GM15510 (cell line): ENCODE measurements around the gene PKNOX2.

ENCODE experiments used
- POLR2A ChIP-seq: IDR thresholded peaks from 3 replicates; pipeline ENCODE4 v1.6.1; 2011; ENCODE audit warnings: borderline replicate concordance; ENCODE audit not compliant: insufficient read length; ENCODE audit errors: extremely low read depth

The PKNOX2 gene

DNA sequence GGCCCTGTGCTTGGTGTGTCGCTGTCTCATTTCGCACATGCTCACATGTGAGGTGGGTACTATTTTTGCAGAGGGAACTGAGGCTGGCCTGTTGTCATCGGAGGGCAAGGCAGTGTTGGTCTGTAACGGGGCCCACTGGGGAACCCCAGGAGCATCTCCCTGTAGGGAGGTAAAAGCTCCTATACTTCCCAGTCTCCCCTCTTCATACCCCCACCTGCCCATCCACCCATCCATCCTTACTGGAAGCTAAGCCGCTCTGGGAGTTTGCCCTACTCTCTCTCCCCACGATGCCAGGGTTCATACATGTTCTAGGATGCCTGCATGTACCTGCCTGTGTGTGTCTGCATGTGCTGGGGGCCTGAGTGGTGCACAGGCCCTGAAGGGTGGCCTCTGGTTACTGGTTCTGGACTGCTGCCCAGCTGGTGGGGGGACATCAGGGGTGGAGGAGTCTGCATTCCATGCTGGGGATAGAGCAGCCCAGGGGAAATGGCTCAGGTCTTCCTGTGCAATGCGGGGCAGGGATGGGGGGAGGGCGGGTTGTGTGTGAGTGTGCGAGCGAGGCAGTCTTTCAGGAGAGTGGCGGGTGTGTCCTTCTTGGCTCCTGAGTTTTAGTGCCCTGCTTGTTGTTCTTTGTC, 77.7 kb downstream of the PKNOX2 start:
- TF ChIP-seq POLR2A = no peak

DNA sequence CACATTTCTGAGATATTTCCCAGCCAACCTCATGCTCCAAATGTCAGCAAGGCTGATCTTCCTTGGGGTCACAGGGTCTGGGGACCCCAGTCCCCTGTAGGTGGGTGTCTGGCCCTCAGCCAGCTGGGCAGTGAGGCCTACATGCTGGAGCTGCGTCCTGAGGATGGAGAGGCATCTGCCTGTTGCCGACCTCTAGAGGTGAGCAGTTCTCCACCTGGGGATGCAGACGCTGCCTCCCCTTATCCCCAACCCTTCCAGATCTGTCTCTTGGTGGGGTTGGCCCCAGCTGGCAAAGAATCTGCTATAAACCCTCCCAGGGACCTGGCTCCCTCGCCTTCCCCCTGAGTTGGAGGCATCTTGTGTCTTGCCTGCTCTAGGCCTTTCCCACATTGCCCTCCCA, 79.6 kb downstream of the PKNOX2 start:
- TF ChIP-seq POLR2A = no peak

DNA sequence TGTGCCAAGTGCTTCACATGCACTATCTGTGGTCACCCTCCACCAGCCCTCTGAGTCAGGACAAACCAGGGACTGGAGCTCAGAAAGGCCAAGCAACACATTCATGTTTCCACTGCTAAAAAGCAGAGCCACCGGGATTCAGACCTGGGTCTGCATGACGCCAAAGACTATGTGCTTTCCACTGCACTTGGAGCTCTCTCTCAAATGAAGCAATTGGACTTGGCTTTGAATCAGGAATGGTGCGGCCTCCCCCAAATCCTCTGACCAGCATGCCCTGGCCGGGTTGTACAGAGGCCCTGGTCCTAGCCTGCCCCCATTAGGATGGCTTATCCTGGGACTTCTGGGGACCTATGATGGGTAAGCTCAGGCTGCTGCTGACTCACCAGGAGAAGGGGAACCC, 80.7 kb downstream of the PKNOX2 start:
- no peak for TF ChIP-seq POLR2A

DNA sequence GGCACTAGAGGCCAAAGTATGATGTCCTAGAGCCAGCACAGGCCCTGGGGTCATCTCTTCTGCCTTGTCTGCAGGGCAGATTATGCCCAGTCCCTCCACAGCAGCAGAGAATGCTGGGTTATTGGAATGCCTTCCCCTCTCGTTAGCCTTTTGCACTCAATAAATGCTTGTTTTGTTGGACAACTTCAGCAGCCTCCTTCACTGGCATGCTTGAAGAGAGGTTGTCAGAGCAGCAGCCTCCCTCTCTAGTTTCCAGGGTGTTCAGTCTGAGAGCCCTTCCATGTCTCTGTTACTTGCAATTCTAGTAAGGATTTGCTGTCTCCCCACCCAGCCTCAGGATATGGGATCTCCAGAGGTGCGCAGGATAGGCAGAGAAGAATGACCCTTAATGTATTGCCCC, 82.9 kb downstream of the PKNOX2 start:
- TF ChIP-seq POLR2A = no peak

DNA sequence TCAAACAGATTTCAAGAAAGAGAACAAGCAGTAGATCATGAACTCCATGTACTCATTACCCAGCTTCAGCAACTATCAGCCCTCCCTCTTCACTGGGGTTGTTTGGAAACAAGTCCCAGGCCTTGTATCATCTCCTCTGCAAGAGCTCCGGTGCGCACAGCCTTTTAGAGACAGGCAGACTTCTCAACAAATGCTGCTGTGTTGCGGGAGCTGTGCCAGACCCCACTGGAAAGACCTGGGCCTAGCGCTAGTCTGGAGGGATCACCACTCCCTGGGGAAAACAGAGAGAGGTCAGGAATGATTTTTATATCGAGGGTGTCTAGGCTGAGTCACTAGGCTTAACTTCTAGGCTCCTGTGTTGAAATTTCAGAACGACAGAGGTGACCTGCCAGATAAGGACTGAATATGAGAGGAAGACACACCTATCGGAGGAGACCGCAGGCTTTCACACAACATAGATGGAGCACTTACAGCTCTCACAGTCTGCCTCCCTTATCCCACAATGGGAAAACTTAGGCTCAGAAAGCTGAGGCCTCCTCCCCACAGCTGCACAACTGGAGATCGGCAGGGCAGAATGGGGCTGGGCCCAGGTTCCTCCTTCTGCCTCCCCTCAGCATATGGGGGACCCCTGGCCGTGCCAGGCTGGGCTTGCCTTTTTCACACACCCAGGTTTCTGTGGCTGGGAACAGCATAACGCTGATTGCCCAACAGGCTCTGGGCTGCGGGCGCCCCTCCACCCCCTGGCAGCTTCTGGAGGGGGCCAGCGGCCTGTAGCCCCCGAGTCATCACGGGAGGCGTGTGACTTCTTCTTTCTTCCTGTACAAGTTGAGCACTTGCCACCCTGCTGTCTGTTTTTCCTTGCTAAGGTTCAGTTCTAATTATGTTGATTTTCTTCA, 86.0 kb downstream of the PKNOX2 start:
- TF ChIP-seq POLR2A = no peak

DNA sequence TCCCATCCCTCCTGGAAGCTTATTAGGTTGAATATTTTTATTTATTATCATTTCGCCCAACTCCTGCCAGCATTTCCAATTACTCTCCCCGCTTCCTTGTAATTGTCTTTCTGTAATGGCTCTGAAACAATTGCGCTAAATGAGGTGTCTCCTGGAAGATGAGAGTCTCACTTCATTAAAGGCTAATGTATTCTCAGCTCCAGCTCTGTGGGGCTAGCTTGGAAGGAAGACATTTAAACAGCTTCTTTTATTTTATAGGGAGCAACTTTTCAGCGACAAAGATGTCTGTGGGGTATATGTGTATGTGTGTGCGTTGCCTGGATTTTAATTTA, 86.6 kb downstream of the PKNOX2 start:
- no peak for TF ChIP-seq POLR2A

DNA sequence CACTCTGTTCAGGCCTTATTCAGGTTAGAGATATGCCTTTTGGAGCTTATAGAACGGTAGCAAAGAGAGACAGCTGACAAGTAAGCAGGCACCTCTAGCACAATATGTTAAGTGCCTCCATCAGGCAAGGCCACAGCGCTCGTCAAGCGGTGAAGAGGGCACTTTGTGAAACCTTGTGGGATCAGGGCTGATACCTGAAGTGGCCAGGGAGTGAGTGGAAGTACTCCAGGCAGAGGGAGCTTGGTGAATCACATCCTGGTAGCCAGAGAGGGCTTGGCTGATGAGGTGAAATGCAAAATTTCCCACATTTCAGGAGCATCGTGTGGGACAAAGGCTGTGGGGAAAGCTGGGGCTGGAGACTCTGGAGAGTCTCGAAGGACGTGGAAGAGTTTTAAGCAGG, 87.4 kb downstream of the PKNOX2 start:
- TF ChIP-seq POLR2A = no peak

DNA sequence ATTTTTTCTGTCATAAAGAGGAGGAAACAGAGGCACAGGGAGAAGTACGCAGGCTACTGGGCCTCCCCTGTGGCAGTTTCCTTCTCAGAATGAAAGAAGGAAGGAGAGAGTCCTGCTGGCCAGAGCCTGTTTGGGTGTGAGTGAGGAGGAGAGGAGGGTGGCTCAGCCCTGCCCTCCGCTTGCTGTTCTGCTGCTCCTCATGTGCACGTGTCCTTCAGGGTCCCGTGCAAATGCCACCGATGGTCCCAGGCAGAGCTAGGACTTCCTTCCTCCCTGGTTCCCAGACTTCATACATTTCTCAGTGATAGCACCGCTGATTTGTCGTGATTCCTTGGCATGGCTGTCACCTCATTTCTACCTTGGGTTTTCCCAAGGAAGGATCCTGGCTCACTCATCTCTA, 88.7 kb downstream of the PKNOX2 start:
- no peak for TF ChIP-seq POLR2A

DNA sequence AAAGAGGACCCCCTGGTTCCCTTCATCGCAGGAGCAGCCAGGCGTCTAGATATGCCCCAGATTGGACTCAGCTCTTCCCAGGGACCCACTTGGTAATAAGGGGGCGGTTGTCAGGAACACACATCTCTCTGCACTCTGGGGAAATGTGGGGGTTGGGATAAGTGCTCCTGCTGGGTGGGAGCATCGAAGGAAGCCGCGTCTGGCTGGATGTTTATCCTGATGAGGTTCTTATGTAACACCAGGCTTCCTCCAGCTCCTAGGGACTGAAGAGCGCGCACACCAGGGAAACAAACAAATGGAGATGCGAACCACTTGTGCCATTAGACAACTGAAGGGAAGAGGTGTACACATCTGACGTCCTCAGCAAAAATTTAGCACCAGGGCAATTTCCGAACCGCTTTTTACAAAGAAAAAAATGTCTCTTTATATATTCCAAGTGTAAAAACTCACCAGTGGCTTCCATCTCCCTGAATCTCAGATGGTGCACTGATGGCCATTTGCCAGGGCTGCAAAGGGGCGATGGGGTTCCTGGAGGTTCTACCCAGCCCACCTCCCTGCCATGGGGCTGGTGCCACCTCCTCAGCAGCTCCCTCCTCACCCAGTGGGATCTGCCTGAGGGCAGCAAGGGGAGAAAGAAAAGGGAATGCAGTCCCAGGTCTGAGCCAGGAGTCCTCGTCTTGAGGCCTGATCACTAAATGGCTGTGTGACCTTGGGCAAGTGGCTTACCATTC, 89.4 kb downstream of the PKNOX2 start:
- TF ChIP-seq POLR2A = no peak

DNA sequence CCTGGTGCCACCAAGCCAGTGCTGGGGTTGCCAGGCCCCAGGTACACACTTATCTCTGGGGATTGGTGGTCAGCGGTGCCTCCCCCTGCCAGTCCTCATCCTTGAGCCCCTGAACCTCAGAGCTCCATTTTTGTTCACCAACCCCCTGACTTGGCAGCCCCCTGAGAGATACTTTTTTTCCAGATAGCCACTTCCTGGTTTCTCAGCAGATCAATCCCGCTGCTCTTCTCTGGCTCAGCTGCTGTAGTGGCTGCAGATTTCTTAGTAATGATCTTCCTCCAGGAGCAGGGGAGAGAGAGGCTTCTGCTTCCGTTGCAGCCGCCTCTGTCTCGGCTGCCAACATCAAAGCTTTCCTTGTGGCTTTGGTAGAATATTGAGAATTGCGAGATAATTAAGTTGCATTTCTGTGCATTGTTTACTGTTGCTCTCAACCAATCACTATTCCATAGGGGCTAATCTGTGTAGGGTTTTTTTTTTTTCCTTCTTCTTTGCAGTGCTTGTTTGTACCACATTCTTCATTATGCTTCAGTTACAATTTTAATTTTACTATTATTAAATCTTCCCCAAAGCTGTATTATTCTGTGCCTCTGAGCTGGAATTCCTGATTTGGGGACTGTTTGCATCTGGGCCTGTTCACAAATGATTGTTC, 92.1 kb downstream of the PKNOX2 start:
- TF ChIP-seq POLR2A = no peak

DNA sequence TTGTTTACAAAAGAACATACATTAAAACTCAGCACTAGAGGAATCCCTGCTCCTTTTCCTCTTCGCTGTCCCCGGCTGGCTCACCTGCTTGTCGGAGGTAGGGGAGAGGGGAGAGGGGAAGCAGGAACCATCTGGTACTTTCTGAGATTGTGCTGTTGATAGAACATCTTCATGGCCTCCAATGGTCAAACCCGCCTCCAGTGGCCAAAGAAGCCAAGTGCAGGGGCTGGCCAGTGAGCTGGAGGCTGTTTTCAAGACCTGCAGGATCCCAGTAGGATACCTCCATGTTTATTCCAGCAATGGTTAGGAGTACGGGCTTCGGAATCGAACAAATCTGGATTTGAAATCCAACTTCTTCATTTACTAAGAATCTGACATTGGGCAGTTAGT, 92.6 kb downstream of the PKNOX2 start:
- no peak for TF ChIP-seq POLR2A

DNA sequence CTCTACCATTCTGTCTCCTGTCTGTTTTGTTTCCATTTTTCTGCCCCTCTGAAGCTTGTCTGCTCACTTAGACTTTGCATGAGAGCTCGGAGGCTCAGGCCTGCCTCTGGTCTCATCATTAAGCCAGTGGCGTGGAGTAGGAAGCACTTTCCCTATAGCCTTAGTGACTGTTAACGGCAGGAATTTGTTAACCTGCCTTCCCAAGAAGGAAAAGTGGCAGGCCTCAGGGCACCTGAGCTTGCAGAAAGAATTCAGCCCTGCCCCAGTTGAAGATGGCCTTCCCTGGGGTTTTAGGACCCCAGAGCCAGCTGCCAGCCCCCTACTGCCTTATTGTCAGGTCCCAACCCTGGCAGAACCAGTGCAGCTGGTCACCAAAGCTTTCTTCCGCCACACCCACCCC, 93.2 kb downstream of the PKNOX2 start:
- TF ChIP-seq POLR2A = no peak

DNA sequence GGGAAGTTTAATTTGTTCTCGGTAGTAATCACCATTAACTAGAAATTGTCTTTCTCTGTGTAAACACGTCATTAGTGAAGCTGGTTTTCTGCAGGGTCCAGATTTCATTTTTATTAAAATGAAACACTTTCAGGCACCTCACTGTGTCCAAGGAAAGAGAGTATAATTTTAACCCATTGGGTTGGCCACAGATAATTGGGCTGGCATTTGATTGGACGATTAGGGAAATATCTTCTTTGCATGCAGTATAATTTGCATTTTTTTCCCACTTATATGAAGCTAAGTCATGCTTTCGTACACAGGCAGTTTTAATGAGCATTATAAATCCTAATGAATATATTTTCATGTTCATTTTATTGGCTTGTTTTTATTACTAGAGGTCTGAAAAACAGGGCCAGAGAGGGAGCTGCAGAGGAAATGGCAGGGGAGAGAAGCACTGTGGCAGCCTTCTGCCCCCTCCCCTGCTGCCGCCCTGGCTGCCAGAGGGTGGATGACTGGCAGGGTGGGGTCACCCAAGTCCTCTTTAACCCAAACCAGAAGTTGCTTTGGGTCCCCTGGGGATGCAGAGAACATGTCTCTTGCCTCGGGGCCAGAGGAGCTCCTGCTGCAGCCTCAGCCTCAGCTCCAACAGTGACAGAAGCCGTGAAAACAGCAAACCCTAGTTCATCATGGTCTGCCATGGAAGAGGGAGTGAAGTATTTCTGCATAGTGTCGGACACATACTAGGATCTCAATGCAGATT, 93.9 kb downstream of the PKNOX2 start:
- TF ChIP-seq POLR2A = no peak

DNA sequence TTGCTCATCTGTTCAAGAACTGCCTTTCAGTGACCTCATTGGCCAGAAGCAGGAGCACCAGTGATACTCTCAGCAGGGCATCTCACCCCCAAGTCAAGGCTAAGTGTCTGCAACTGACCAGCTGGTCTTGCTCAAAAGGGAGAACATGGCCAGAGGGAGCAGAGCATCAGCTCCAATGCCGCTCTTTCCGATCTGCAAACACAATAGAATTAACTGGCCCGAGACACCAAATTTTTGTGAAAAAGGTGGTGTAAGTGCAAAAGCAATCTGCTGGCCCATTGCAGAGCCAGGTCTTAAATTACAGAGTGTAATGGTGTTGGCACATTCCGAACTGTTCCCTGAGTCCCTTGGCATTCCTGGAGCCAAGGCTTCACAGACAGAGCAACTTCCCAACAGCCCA, 97.0 kb downstream of the PKNOX2 start:
- TF ChIP-seq POLR2A = no peak

DNA sequence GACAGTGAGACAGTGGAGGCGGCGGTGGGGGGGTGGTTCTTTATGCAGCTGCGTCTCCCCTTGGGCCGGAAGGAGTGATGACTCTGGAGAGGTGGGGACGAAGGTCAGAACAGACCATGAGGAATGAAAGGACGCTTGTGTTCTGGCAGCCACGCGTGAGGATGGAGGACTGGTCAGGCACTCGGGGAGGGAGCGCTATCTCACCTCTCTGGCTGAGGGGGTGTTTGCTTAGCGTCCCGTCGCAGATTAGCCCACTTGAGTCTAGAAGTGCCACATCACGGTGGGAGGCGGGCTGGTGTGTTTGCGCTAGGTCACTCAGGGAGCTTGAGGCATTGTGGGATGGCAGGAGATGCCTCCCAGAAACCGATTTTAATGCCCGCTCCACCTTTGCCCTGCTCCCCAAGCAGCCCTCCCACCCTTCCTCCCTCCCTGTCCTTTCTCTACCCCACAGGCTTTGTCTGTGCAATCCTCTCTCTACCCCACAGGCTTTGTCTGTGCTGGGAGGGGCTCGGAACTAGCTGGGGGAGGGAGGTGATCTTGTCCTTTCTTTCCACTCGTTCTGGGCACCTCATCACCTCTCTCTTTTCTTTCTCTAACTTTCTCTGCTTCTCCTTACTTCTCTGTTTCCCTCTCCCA, 97.8 kb downstream of the PKNOX2 start:
- no peak for TF ChIP-seq POLR2A

DNA sequence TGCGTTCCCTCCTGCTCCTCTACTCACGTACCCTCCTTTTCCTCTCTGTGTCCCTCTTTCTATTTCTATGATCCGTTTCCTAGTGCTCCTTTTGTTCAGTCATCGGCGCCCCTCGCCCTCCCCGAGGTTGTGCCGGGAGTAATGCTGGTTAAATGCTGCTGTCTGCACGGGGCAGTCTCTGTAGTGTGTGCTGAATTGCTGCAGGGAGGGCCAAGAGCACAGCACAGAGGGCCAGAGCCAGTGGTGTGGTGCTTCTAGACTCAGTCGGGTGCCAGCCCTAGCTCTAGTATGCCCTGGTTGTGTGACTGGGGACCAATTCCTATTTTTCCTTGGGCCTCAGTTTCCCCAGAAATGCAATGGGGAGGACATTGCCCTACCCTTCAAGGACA, 98.3 kb downstream of the PKNOX2 start:
- TF ChIP-seq POLR2A = no peak
